Measurements from ENCODE around the gene OSBPL8.
"Not testable (repeated sequence)": the region's sequence is repeated elsewhere in the genome, so short reads cannot be mapped to it uniquely, and the experiment has no call there.

The OSBPL8 gene

GRCh38 chr12:76529226-76529918 lies 30.2 kb downstream of the OSBPL8 start:
- Mint-ChIP-seq H3K27me3 (no peaks in the 10 kb centered on the region), H3K27ac (no peak overlapping the region), H3K4me1 (peaks cover 6% of the 10 kb centered on the region), H3K9me3 (no peaks in the 10 kb centered on the region), H3K4me3 (no peak overlapping the region), H3K36me3 (peaks cover 41% of the 10 kb centered on the region)
- DNase-seq, result no peak
- CTCF ChIA-PET, result interaction anchor here (0.6 kb wide), 2 partner anchors 57 to 91 kb away, joined by 3 read pairs; no protein-coding TSS in a partner anchor

GRCh38 chr12:76523408-76523807 lies 36.2 kb downstream of the OSBPL8 start:
- Mint-ChIP-seq H3K9me3 (peaks cover 15% of the 10 kb centered on the region), H3K4me3 (no peak overlapping the region), H3K4me1 (peaks cover 22% of the 10 kb centered on the region), H3K27me3 (no peaks in the 10 kb centered on the region), H3K36me3 (peaks cover 51% of the 10 kb centered on the region), H3K27ac (no peak overlapping the region)
- CTCF ChIA-PET, result no interaction called here
- DNase-seq, result no peak

- Mint-ChIP-seq H3K4me3 (no peak overlapping the region), H3K27me3 (no peaks in the 10 kb centered on the region), H3K27ac (no peak overlapping the region), H3K4me1 (peaks cover 22% of the 10 kb centered on the region), H3K36me3 (peaks cover 53% of the 10 kb centered on the region), H3K9me3 (peaks cover 17% of the 10 kb centered on the region)
- CTCF ChIA-PET, result no interaction called here
- no peak for DNase-seq
Observed at GRCh38 chr12:76520348-76520747, 39.2 kb downstream of the OSBPL8 start.

GRCh38 chr12:76519538-76519937 lies 40.0 kb downstream of the OSBPL8 start:
- Mint-ChIP-seq H3K27ac (peak overlapping the region; percentile 7), H3K9me3 (peaks cover 20% of the 10 kb centered on the region), H3K27me3 (no peaks in the 10 kb centered on the region), H3K4me1 (peaks cover 22% of the 10 kb centered on the region), H3K4me3 (no peak overlapping the region), H3K36me3 (peaks cover 57% of the 10 kb centered on the region)
- peak; percentile 26 for DNase-seq
- CTCF ChIA-PET, result no interaction called here

GRCh38 chr12:76518699-76519098 lies 40.9 kb downstream of the OSBPL8 start:
- H3K9me3 Mint-ChIP-seq, result peaks cover 24% of the 10 kb centered on the region

GRCh38 chr12:76515271-76515670 lies 44.3 kb downstream of the OSBPL8 start:
- Mint-ChIP-seq H3K36me3 (peaks cover 46% of the 10 kb centered on the region), H3K9me3 (peaks cover 31% of the 10 kb centered on the region), H3K27me3 (no peaks in the 10 kb centered on the region), H3K4me1 (peaks cover 14% of the 10 kb centered on the region), H3K27ac (no peak overlapping the region), H3K4me3 (no peak overlapping the region)
- DNase-seq, result no peak
- CTCF ChIA-PET, result no interaction called here

More at GRCh38 chr12:76518699-76519098, 40.9 kb downstream of the OSBPL8 start:
- Mint-ChIP-seq H3K4me3 (no peak overlapping the region), H3K27me3 (no peaks in the 10 kb centered on the region), H3K4me1 (peaks cover 22% of the 10 kb centered on the region), H3K36me3 (peaks cover 59% of the 10 kb centered on the region), H3K27ac (no peak overlapping the region)
- DNase-seq, result no peak
- CTCF ChIA-PET, result no interaction called here

GRCh38 chr12:76511116-76511716 lies 48.4 kb downstream of the OSBPL8 start:
- H3K9me3 Mint-ChIP-seq, result peaks cover 23% of the 10 kb centered on the region
- CTCF ChIA-PET, H3K4me1 Mint-ChIP-seq, H3K4me3 Mint-ChIP-seq, H3K27ac Mint-ChIP-seq, H3K27me3 Mint-ChIP-seq, DNase-seq: not testable (repeated sequence)
- peaks cover 30% of the 10 kb centered on the region for H3K36me3 Mint-ChIP-seq

GRCh38 chr12:76508128-76508980 lies 51.2 kb downstream of the OSBPL8 start:
- CTCF ChIA-PET, result no interaction called here
- no peaks in the 10 kb centered on the region for H3K27me3 Mint-ChIP-seq
- no peak overlapping the region for H3K4me3 Mint-ChIP-seq
- H3K36me3 Mint-ChIP-seq, result peaks cover 29% of the 10 kb centered on the region
- no peak overlapping the region for H3K27ac Mint-ChIP-seq
- no peak for DNase-seq
- H3K4me1 Mint-ChIP-seq, result no peaks in the 10 kb centered on the region
- peaks cover 12% of the 10 kb centered on the region for H3K9me3 Mint-ChIP-seq

GRCh38 chr12:76506149-76506548 lies 53.4 kb downstream of the OSBPL8 start:
- Mint-ChIP-seq H3K4me3 (no peak overlapping the region), H3K27me3 (no peaks in the 10 kb centered on the region), H3K36me3 (peaks cover 40% of the 10 kb centered on the region), H3K4me1 (no peaks in the 10 kb centered on the region), H3K27ac (no peak overlapping the region), H3K9me3 (peaks cover 6% of the 10 kb centered on the region)
- CTCF ChIA-PET, result no interaction called here
- no peak for DNase-seq

- no peaks in the 10 kb centered on the region for H3K4me1 Mint-ChIP-seq
- H3K27me3 Mint-ChIP-seq, result no peaks in the 10 kb centered on the region
- CTCF ChIA-PET, result no interaction called here
- no peak for DNase-seq
- H3K9me3 Mint-ChIP-seq, result peaks cover 6% of the 10 kb centered on the region
- H3K4me3 Mint-ChIP-seq, result no peak overlapping the region
- H3K36me3 Mint-ChIP-seq, result peaks cover 41% of the 10 kb centered on the region
- no peak overlapping the region for H3K27ac Mint-ChIP-seq
Observed at GRCh38 chr12:76505050-76505449, 54.5 kb downstream of the OSBPL8 start.

- Mint-ChIP-seq H3K4me3 (no peak overlapping the region), H3K27me3 (no peaks in the 10 kb centered on the region), H3K4me1 (no peaks in the 10 kb centered on the region), H3K36me3 (peaks cover 43% of the 10 kb centered on the region), H3K27ac (no peak overlapping the region), H3K9me3 (peaks cover 6% of the 10 kb centered on the region)
- CTCF ChIA-PET, result no interaction called here
- DNase-seq, result no peak
Observed at GRCh38 chr12:76504606-76505005, 55.0 kb downstream of the OSBPL8 start.

- Mint-ChIP-seq H3K27me3 (no peaks in the 10 kb centered on the region), H3K4me1 (no peaks in the 10 kb centered on the region), H3K9me3 (peaks cover 6% of the 10 kb centered on the region), H3K36me3 (peaks cover 43% of the 10 kb centered on the region), H3K4me3 (no peak overlapping the region), H3K27ac (no peak overlapping the region)
- CTCF ChIA-PET, result no interaction called here
- DNase-seq, result no peak
Observed at GRCh38 chr12:76503957-76504356, 55.6 kb downstream of the OSBPL8 start.

GRCh38 chr12:76501390-76501789 lies 58.2 kb downstream of the OSBPL8 start:
- Mint-ChIP-seq H3K27me3 (no peaks in the 10 kb centered on the region), H3K4me1 (no peaks in the 10 kb centered on the region), H3K27ac (no peak overlapping the region), H3K4me3 (no peak overlapping the region), H3K36me3 (peaks cover 45% of the 10 kb centered on the region), H3K9me3 (peaks cover 6% of the 10 kb centered on the region)
- no peak for DNase-seq
- CTCF ChIA-PET, result no interaction called here

GRCh38 chr12:76499136-76499535 lies 60.4 kb downstream of the OSBPL8 start:
- H3K4me1 Mint-ChIP-seq, H3K4me3 Mint-ChIP-seq, H3K27me3 Mint-ChIP-seq, DNase-seq, H3K27ac Mint-ChIP-seq, CTCF ChIA-PET: not testable (repeated sequence)
- peaks cover 45% of the 10 kb centered on the region for H3K36me3 Mint-ChIP-seq
- peaks cover 14% of the 10 kb centered on the region for H3K9me3 Mint-ChIP-seq

GRCh38 chr12:76495556-76495955 lies 64.0 kb downstream of the OSBPL8 start:
- no peaks in the 10 kb centered on the region for H3K4me1 Mint-ChIP-seq

More at GRCh38 chr12:76495556-76495955, 64.0 kb downstream of the OSBPL8 start:
- H3K27me3 Mint-ChIP-seq, result no peaks in the 10 kb centered on the region
- peaks cover 15% of the 10 kb centered on the region for H3K9me3 Mint-ChIP-seq
- CTCF ChIA-PET, result no interaction called here
- peaks cover 32% of the 10 kb centered on the region for H3K36me3 Mint-ChIP-seq
- DNase-seq, result no peak
- no peak overlapping the region for H3K4me3 Mint-ChIP-seq
- H3K27ac Mint-ChIP-seq, result no peak overlapping the region

Data from activated naive CD4-positive, alpha-beta T cell treated with anti-CD3 and anti-CD28 coated beads, Interleukin-2, amount 10 ng/mL, durations not matched to agents 7 days and 5 days (primary cell).